GM19452 (cell line): ENCODE data around the gene TRIM34.
"Not testable (repeated sequence)": the region's sequence is repeated elsewhere in the genome, so short reads cannot be mapped to it uniquely, and the experiment has no call there.

Experiments
- ATAC-seq: cut with Tn5 transposase; IDR thresholded peaks from one replicate; pipeline ENCODE4 v1.9.1; 2021; ENCODE audit not compliant: unreplicated experiment

The TRIM34 gene

DNA sequence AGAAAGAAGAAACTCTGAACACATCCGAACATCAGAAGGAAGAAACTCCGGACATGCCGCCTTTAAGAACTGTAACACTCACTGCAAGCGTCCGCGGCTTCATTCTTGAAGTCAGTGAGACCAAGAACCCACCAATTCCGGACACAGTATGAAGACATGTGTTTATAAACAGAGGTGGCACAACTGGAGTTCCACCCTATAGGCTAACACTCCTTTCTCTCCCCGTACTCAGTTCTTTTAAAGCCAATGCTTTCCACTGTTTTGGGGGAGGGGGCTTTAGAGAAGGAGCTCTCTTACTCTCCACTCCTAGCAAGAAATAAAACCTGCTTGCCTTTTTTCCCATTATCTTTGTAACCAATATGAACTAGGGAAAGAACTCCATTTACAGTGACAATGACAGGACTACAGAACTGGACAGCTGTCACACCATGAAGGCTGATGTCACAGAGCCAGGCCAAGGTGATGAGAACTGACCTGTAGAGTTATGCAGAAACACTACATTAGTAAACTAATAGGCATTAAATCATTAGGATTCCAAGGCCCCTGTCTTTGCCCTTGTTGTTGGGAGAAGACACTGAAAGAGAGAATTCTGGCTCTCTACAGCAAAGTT is 59.3 kb downstream of the TRIM34 start:
- peak; percentile 9 for ATAC-seq

DNA sequence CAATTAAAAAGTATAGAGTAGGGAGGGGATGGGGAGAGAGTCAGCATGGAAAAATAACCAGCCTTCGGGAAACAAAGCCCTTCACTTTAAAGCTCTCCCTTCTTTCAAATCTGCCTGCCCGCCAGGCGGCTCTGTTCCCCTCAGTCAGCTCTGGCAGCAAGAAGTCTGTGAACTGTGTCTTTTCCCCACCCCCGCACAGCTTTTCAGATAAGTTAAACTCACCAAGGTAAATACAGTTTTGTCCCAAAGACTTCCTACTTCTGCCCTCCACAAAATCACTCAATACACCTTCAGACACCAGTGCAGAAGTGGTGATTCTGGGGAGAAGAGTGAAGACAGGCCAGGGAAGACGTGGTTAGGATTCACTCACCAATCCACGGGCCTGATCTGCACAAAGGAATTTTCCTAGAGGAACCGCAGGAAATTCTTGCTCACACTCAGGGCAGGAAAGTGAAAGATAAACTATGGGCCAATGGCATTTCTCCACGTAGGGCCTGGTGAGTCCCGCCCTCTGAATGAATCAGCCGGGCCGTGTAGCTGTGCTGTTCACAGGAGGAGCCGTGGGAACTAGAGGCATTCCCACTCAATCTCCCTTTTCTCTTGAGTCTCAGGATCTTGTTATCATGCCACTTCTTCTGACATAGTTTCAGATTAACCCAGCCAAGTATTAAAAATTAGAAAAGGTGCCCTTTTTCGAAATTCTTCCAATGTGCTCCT is 60.0 kb downstream of the TRIM34 start, which contains the start of gene TRIM5:
Gene TRIM5 (minus strand): TSS at position 429 of the 717 bp plus-strand sequence. CDS start 4,897 bp downstream, outside the sequence.
- peak; percentile 67 for ATAC-seq

DNA sequence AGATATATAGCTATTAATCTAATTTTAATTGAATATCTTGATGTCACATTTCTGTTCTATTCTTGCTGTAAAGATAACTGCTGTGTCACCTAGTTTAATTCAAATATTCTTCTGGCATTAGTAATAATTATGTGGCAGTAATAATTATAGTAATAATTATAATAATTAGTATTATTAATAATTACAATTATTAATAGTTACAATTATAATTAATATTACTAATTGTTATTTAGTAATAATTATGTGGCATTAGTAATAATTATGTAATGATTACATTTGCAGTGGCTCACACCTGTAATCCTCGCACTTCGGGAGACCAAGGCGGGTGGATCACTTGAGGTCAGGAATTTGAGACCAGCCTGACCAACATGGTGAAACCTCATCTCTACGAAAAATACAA is 61.6 kb downstream of the TRIM34 start:
- ATAC-seq: no peak

DNA sequence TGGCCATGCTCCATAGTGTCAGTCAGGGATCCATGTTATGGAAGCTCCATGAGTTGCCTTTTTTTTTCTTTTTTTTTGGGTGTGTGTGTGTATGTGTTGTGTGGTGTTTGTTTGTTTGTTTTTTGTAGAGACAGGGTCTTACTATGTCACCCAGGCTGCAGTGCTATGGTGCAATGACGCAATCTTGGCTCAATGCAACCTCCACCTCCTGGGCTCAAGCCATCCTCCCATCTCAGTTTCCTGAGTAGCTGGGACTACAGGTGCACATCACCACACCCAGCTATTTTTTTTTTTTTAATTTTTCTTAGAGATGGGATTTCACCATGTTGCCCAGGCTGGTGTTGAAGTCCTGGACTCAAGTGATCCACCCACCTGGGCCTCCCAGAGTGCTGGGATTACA is 63.7 kb downstream of the TRIM34 start:
- no peak for ATAC-seq

DNA sequence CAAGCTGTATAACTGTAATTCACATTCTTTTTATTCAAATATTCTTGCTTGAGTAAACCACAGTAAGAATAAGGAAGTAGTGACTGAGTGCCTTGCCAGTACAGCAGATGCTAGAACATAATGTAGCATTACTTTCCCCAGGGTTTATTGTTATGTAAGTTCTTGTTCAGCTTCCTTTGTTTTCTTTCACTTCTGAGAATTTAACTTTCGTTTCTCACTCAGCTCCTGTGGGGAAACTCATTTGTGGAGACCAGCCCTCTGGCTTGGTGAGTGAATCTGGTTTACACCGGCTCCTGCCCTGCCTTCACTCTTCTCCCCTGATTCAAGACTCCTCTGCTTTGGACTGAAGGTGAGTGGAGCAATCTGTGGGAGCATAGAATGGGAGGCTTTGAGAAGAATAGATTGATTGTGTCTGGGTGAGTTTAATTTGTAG is 64.8 kb downstream of the TRIM34 start, which contains the start of gene TRIM22:
Gene TRIM22 (plus strand): TSS at position 240 of the 433 bp plus-strand sequence. CDS start 6,443 bp downstream, outside the sequence.
- peak; percentile 73 for ATAC-seq

DNA sequence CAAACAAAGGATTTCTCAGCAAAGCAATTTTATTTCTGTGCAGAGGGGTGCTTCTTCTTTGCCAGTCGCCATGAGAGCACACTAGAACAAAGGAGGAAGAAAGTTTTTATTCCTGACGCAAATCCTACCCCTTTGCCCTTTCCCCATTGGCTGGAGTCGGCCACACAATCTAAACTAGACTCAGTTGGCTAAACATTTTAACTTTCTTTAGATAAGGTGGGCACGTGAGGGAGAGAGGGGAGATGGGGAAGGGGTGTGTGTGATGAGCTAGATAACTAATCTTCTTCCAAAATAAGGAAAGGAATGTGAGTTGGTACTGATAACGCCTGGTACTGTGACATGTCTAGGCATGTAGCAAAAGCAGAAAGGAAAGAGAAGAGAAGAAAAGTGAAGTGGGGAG is 65.4 kb downstream of the TRIM34 start:
- no peak for ATAC-seq

DNA sequence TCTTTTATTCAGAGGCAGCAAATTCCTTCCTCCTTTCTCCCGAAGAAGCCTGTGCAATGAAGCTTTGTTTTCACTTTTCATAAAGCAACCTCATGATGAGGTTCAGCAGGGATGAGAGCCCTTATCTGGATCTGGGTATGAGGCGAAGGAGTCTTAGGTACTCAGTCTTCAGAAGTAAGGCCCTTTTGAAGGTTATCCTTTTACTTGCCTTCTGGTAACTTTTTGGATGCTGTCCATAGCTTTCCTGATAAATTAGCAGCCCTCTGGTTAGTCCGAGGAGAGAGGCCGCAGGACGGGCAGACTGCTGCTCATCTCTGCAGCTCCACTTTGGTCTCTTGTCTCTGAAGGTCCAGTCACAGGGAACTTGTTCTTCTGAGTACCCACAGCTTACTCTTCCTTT is 65.9 kb downstream of the TRIM34 start:
- ATAC-seq: no peak

DNA sequence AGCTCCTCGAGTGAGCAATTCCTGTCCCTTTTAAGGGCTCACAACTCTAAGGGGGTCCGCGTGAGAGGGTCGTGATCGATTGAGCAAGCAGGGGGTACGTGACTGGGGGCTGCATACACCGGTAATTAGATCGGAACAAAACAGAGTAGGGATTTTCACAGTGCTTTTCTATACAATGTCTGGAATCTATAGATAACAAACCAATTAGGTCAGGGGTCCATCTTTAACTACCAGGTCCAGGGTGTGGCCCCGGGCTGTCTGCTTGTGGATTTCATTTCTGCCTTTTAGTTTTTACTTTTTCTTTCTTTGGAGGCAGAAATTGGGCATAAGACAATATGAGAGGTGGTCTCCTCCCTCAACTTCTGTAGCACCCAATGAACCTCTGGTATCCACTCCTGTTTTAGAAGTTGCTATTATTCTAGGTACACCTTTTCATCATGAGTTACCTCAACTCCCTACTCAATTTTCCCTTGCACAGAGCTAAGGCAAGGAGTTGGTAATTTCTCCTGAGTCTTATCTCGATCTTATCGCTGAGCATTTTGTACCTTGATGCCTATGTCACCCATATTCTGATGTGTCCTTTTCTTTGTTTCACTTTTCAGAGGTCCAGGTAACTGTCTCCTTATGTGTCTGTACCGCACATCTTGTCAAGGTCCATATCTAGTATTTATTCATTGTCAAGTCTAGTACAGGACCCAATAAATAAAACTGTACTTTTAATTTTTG is 66.6 kb downstream of the TRIM34 start:
- not testable (repeated sequence) for ATAC-seq

DNA sequence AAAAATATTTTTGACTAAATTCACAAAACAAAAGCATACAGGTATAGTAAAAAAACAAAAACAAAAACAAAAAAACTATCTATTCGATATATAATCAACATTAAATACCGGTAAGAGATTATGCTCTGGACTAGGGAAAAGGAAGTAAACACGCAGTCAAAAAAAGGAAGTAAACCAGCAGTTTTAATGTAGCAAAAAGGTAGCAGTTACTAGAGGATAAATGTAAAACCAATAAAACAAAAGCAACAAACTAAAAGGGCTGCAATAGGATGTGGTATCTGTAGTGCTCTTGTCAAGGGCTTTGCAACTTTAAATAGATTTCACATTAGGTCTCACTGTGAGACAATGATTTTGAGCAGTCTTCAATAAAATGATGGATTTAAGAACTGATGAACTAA is 67.2 kb downstream of the TRIM34 start:
- ATAC-seq: no peak
